ENCODE measurements around the gene ODF2L. TPM values are rescaled to one million over a fixed set of nuclear protein-coding genes. Genes with fewer than 3 reads are reported as not detected.

The ODF2L gene
- total RNA-seq, 1 experiment from 2014 or later, result 39.0 TPM

- no TSS peak for BruUV-seq (replicated peaks)
Observed at GRCh38 chr1:86436041-86436440, 39.9 kb upstream of the ODF2L start.

GRCh38 chr1:86435327-86435726 lies 39.2 kb upstream of the ODF2L start:
- H3K27ac Mint-ChIP-seq (ENCODE audit: low read depth, unreplicated experiment), result no peak overlapping the region
- POLR2A ChIA-PET, result interaction anchor here (1.0 to 3.3 kb wide), 3 partner anchors 8 to 55 kb away, joined by 3 to 24 read pairs (median 7); partner anchors contain the start of gene CLCA2

More at GRCh38 chr1:86436041-86436440, 39.9 kb upstream of the ODF2L start:
- intact Hi-C loops (cut with micrococcal nuclease), result no loop called here
- CTCF ChIA-PET, result interaction anchor here (0.5 to 1.9 kb wide), 6 partner anchors 17 to 1498 kb away, joined by 3 to 5 read pairs (median 3); no protein-coding TSS in a partner anchor
- Mint-ChIP-seq H3K36me3 (ENCODE audit: insufficient read depth, unreplicated experiment) (peaks cover 62% of the 10 kb centered on the region), H3K27ac (ENCODE audit: low read depth, unreplicated experiment) (no peak overlapping the region), H3K27me3 (ENCODE audit: insufficient read depth, unreplicated experiment) (no peaks in the 10 kb centered on the region), H3K4me1 (ENCODE audit: insufficient read depth, unreplicated experiment) (no peaks in the 10 kb centered on the region), H3K4me3 (ENCODE audit: unreplicated experiment) (no peak overlapping the region), H3K9me3 (ENCODE audit: unreplicated experiment) (no peaks in the 10 kb centered on the region)
- POLR2A ChIA-PET, result interaction anchor here (0.6 to 3.3 kb wide), 3 partner anchors 11 to 717 kb away, joined by 3 to 24 read pairs (median 4); partner anchors contain the start of gene CLCA2
- DNase-seq (ENCODE audit: unreplicated experiment), result no peak
- no peak for TF ChIP-seq CTCF (IDR thresholded peaks at IDR 0.05; ENCODE audit: unreplicated experiment)

GRCh38 chr1:86434059-86434458 lies 37.9 kb upstream of the ODF2L start:
- H3K4me3 Mint-ChIP-seq (ENCODE audit: unreplicated experiment), result no peak overlapping the region
- H3K27me3 Mint-ChIP-seq (ENCODE audit: insufficient read depth, unreplicated experiment), result no peaks in the 10 kb centered on the region
- intact Hi-C loops (cut with micrococcal nuclease), result no loop called here
- H3K9me3 Mint-ChIP-seq (ENCODE audit: unreplicated experiment), result no peaks in the 10 kb centered on the region
- H3K36me3 Mint-ChIP-seq (ENCODE audit: insufficient read depth, unreplicated experiment), result peaks cover 53% of the 10 kb centered on the region
- no peaks in the 10 kb centered on the region for H3K4me1 Mint-ChIP-seq (ENCODE audit: insufficient read depth, unreplicated experiment)
- no peak for DNase-seq (ENCODE audit: unreplicated experiment)
- TF ChIP-seq CTCF (IDR thresholded peaks at IDR 0.05; ENCODE audit: unreplicated experiment), result no peak
- BruUV-seq (replicated peaks), result no TSS peak
- ChIA-PET POLR2A (interaction anchor here (1.3 to 1.7 kb wide), 2 partner anchors 9 to 10 kb away, joined by 5 to 7 read pairs; partner anchors contain the start of gene CLCA2), CTCF (no interaction called here)
- H3K27ac Mint-ChIP-seq (ENCODE audit: low read depth, unreplicated experiment), result no peak overlapping the region

More at GRCh38 chr1:86435327-86435726, 39.2 kb upstream of the ODF2L start:
- BruUV-seq (replicated peaks), result no TSS peak
- intact Hi-C loops (cut with micrococcal nuclease), result no loop called here
- Mint-ChIP-seq H3K4me3 (ENCODE audit: unreplicated experiment) (no peak overlapping the region), H3K9me3 (ENCODE audit: unreplicated experiment) (no peaks in the 10 kb centered on the region), H3K27me3 (ENCODE audit: insufficient read depth, unreplicated experiment) (no peaks in the 10 kb centered on the region), H3K4me1 (ENCODE audit: insufficient read depth, unreplicated experiment) (no peaks in the 10 kb centered on the region), H3K36me3 (ENCODE audit: insufficient read depth, unreplicated experiment) (peaks cover 62% of the 10 kb centered on the region)
- TF ChIP-seq CTCF (IDR thresholded peaks at IDR 0.05; ENCODE audit: unreplicated experiment), result no peak
- no peak for DNase-seq (ENCODE audit: unreplicated experiment)
- CTCF ChIA-PET, result interaction anchor here (0.5 to 1.9 kb wide), 8 partner anchors 16 to 1497 kb away, joined by 3 to 5 read pairs (median 4); no protein-coding TSS in a partner anchor

- no TSS peak for BruUV-seq (replicated peaks)
- Mint-ChIP-seq H3K36me3 (ENCODE audit: insufficient read depth, unreplicated experiment) (peaks cover 26% of the 10 kb centered on the region), H3K4me3 (ENCODE audit: unreplicated experiment) (no peak overlapping the region), H3K27me3 (ENCODE audit: insufficient read depth, unreplicated experiment) (no peaks in the 10 kb centered on the region), H3K4me1 (ENCODE audit: insufficient read depth, unreplicated experiment) (peaks cover 13% of the 10 kb centered on the region), H3K9me3 (ENCODE audit: unreplicated experiment) (no peaks in the 10 kb centered on the region), H3K27ac (ENCODE audit: low read depth, unreplicated experiment) (no peak overlapping the region)
- TF ChIP-seq CTCF (IDR thresholded peaks at IDR 0.05; ENCODE audit: unreplicated experiment), result no peak
- ChIA-PET POLR2A (interaction anchor here (0.9 to 3.1 kb wide), 15 partner anchors 8 to 275 kb away, joined by 3 to 35 read pairs (median 6); partner anchors contain the start of genes ODF2L and SH3GLB1), CTCF (interaction anchor here (0.6 to 1.7 kb wide), 15 partner anchors 9 to 849 kb away, joined by 3 to 11 read pairs (median 4); partner anchors contain the start of gene SH3GLB1)
- no peak for DNase-seq (ENCODE audit: unreplicated experiment)
- intact Hi-C loops (cut with micrococcal nuclease), result no loop called here
Observed at GRCh38 chr1:86430376-86430775, 34.3 kb upstream of the ODF2L start.
